ENCODE data around the gene NAALADL2.
"Not testable (repeated sequence)": the region's sequence is repeated elsewhere in the genome, so short reads cannot be mapped to it uniquely, and the experiment has no call there.

The NAALADL2 gene

GRCh38 chr3:175421902-175422301, 562.8 kb downstream of the NAALADL2 start:
- no peak for DNase-seq (ENCODE audit: low read depth in 2 of 2)

- no peak for DNase-seq (ENCODE audit: low read depth in 2 of 2)
Observed at GRCh38 chr3:175422744-175423143, 563.6 kb downstream of the NAALADL2 start.

DNA sequence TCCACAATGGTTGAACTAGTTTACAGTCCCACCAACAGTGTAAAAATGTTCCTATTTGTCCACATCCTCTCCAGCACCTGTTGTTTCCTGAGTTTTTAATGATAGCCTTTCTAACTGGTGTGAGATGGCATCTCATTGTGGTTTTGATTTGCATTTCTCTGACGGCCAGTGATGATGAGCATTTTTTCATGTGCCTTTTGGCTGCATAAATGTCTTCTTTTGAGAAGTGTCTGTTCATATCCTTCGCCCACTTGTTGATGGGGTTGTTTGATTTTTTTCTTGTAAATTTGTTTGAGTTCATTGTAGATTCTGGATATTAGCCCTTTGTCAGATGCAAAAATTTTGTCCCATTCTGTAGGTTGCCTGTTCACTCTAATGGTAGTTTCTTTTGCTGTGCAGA, 564.7 kb downstream of the NAALADL2 start:
- DNase-seq (ENCODE audit: low read depth in 2 of 2): not testable (repeated sequence)

GRCh38 chr3:175426805-175427204, 567.7 kb downstream of the NAALADL2 start:
- DNase-seq (ENCODE audit: low read depth in 2 of 2): no peak

- DNase-seq (ENCODE audit: low read depth in 2 of 2): no peak
Observed at GRCh38 chr3:175428466-175428865, 569.3 kb downstream of the NAALADL2 start.

GRCh38 chr3:175430983-175431773, 572.0 kb downstream of the NAALADL2 start:
- no peak for DNase-seq (ENCODE audit: low read depth in 2 of 2)

GRCh38 chr3:175432376-175433025, 573.4 kb downstream of the NAALADL2 start:
- no peak for DNase-seq (ENCODE audit: low read depth in 2 of 2)

DNA sequence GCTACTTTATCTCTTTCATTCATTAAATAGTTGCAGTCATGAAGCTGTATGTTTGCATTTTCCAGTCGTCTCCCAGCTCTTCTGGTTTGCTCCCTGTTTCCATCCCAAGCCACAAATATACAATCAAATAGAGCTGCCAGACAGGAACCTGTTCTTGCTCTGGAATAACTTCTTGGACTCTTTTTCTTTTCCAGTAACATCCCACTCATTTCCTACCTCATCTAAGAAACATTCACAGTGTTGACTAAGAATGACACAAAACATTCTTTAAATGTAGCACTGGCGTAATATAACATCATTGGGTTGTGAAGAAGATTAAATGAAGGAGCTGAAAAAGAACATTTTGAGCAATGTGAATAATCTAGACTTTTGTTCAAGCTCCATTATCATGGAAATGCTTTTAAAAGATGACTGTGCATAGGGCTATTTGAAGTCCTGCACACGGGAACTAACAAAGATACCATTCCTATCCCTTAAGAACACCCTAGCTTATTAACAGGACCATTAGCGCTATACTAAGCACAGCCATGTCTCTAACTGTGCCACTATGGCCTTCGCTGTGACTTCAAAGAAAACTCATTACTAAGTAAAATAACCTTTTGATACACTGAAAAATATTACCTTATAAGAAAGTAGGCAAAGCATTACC, 574.0 kb downstream of the NAALADL2 start:
- no peak for DNase-seq (ENCODE audit: low read depth in 2 of 2)

GRCh38 chr3:175434561-175434960, 575.4 kb downstream of the NAALADL2 start:
- DNase-seq (ENCODE audit: low read depth in 2 of 2): no peak

- no peak for DNase-seq (ENCODE audit: low read depth in 2 of 2)
Observed at GRCh38 chr3:175443682-175444081, 584.5 kb downstream of the NAALADL2 start.

DNA sequence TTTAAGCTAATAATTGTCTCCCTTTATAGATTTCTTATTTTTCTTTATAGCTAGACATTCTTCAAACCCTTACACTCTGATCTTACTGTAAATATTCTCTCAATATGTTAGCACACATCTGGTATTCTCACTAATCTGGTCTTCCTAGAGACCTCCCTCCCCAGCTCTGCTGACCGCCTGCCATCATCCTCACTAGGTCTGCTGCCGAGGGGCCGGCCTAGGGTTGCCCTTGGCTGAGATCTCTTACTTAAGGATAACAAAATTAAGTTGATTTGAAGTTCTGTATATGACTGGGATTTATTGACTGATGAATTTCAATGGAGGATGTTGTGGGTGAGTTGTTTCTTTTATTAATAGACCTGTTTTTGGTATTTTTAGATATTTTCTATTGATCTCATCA, 586.6 kb downstream of the NAALADL2 start:
- DNase-seq (ENCODE audit: low read depth in 2 of 2): no peak

GRCh38 chr3:175447521-175447920, 588.4 kb downstream of the NAALADL2 start:
- DNase-seq (ENCODE audit: low read depth in 2 of 2): no peak

- DNase-seq (ENCODE audit: low read depth in 2 of 2): no peak
Observed at GRCh38 chr3:175453361-175453760, 594.2 kb downstream of the NAALADL2 start.

- DNase-seq (ENCODE audit: low read depth in 2 of 2): no peak
Observed at GRCh38 chr3:175456466-175456865, 597.3 kb downstream of the NAALADL2 start.

GRCh38 chr3:175457301-175457700, 598.2 kb downstream of the NAALADL2 start:
- no peak for DNase-seq (ENCODE audit: low read depth in 2 of 2)

DNA sequence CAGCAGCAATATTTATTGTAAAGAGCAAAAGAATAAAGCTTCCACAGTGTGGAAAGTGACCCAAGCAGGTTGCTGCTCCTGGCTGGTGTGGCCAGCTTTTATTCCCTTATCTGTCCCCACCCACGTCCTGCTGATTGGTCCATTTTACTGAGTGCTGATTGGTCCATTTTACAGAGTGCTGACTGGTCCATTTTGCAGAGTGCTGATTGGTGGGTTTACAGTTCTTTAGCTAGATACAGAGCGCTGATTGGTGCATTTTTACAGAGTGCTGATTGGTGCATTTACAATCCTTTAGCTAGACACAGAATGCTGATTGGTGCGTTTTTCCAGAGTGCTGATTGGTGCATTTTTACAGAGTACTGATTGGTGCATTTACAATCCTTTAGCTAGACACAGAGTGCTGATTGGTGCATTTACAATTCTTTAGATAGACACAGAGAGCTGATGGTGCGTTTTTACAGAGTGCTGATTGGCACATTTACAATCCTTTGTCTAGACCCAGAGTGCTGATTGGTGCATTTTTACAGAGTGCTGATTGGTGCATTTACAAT, 601.8 kb downstream of the NAALADL2 start:
- not testable (repeated sequence) for DNase-seq (ENCODE audit: low read depth in 2 of 2)

DNA sequence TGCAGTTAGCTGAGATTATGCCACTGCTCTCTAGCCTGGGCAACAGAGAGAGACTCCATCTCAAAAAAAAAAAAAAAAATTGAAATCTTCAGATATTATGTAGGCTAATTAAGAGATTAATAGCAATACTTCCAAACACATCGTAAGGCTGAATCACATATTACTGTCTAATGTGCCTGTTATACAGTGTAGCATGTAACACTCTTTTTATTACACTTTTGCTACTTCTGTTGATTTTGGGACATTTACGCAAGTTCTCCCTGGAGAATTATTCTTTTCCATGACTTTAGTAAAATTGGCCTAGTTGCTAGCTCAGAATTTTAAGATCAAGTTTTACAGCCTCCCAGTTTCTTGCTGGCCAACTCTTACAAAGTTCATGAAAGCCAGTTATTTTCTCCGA, 605.2 kb downstream of the NAALADL2 start:
- DNase-seq (ENCODE audit: low read depth in 2 of 2): no peak

DNA sequence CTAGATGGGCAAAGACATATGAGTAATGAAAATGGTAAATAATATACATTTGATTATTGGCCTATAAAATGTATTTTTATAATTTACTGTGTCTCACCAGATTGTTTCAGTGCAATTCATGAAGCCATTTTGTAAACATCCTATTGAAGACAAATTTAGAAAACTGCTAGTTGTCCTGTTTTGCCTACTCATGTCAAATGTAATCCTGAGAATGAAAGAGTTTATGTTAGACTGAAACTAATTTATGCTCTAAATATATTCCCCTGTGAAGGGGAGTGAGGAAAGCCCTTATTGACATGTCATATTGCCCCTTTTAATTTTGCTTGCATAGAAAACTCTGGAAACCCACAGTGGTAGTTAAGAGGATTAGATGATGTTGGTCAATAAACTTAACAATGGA, 610.0 kb downstream of the NAALADL2 start:
- no peak for DNase-seq (ENCODE audit: low read depth in 2 of 2)

GRCh38 chr3:175475765-175476164, 616.6 kb downstream of the NAALADL2 start:
- DNase-seq (ENCODE audit: low read depth in 2 of 2): no peak

GRCh38 chr3:175476489-175476888, 617.4 kb downstream of the NAALADL2 start:
- DNase-seq (ENCODE audit: low read depth in 2 of 2): no peak

- no peak for DNase-seq (ENCODE audit: low read depth in 2 of 2)
Observed at GRCh38 chr3:175477651-175478224, 618.6 kb downstream of the NAALADL2 start.

DNA sequence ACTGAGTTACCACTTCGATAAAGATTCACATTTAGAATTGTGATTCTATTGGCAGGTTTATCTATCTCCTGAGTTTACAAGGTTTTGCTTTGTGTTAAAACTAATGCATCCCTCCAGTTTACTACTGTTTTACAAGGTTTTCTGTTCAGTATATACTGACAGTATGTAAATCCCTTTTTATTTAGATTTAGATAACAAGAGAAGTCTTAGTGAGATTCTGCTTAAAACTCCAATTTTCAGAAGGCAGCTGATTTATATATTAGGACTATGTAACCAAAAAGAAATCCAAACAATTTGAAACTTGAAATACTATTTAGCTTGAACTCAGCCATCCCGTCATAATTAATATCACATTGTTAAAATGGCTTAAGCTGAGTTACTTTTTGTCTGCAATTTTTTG, 619.2 kb downstream of the NAALADL2 start:
- no peak for DNase-seq (ENCODE audit: low read depth in 2 of 2)
